NOMO-1 treated with dmso at 0.1 percent for 144 hours (cell line): Measurements from ENCODE around the gene TNS2.
A peak's percentile ranks its signal among the peaks of the same experiment; 100 is the strongest.

ENCODE experiments used
- DNase-seq: peaks from one replicate; lab custom pipeline; 2025; ENCODE audit not compliant: unreplicated experiment; lab: John Stamatoyannopoulos, UW

TNS2 gene

GRCh38 chr12:53067993-53068770, 18.3 kb downstream of the TNS2 start:
- DNase-seq = no peak

- no peak for DNase-seq
Observed at GRCh38 chr12:53068811-53069585, 19.1 kb downstream of the TNS2 start.

DNA sequence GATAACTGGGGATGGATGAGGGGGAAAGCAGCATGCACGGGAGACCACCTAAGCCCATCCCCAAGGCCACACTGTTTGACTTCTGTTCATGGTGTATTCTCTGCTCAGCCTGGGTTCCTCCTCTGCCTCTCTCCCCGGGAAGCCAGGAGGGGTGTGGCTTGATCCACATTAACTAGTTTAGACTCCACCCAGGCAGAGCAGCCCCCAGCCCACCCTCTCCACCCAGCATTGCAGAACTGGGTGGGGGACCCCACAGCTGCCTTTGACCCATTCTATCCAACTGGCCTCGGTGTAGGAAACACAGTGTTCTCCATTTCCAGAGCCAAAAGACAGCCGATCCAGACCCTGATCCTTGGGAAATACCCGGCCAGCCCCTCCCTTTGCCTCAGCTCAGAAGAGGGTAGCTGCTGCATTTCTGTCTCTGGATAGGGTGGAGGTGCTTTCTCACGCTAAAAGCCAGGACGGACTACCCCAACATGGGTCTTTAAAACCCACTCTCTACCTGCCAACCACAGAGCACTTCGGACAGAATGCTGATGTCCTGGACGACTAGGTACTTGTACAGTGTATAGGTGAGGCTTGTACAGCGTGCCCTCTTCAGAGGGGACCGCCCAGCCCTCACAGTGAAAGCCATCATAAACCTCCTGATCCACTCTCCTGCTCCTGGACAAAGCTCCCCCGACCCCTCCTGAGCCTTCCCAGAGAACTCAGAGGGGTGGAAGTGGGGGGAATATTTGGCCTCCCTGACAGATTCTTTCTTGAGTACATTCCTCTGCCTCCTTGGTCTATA, 20.0 kb downstream of the TNS2 start:
- DNase-seq = no peak

GRCh38 chr12:53070877-53071492, 21.1 kb downstream of the TNS2 start:
- DNase-seq = no peak

DNA sequence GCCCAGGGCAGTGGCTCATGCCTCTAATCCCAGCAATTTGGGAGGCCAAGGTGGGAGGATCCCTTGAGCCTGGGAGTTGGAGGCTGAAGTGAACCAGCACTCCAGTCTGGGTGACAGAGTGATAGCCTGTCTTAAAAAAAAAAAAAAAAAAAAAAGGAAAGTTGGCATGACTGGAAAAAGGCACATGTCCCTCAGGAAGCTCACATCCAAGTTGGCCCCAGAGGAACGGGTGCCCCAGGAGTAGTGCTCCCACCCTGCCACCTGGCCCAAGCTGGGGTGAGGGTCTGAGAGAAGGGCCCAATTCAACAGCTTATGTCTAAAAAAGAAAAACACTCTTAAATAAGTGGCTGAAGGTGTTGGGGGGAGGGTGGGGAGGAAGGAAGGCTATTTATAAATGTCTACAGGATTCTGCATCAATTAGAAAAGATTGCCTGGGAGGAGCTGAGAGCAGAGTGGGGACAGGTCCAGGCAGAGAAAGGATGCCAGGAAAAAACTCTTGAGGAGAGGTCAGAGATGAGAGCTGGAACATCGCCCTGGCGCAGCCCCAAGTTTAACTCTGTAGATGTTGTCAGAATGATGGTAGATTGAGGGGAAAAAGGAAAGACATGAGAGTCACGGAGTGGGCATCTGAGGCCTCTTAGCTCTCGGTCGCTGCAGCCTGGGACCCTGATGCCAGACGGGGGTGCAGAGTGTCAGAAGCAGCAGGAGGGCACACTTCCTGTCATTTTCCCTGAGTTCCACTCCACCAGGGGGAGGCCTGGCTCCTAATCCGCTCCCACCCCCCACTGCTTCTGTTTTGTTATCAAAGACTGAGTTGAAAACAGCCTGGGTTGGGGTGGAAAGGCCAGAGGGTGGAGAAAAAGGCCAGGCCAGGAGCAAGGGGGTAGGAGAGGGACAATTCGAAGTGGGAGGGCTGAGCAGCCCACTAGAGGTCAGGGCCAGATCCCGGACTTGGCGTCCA, 22.0 kb downstream of the TNS2 start:
- no peak for DNase-seq

- DNase-seq = no peak
Observed at GRCh38 chr12:53073881-53074280, 24.0 kb downstream of the TNS2 start.

- no peak for DNase-seq
Observed at GRCh38 chr12:53074283-53074998, 24.6 kb downstream of the TNS2 start.

GRCh38 chr12:53074999-53075370, 25.1 kb downstream of the TNS2 start:
- DNase-seq = no peak

GRCh38 chr12:53076461-53076860, 26.6 kb downstream of the TNS2 start:
- DNase-seq = no peak

DNA sequence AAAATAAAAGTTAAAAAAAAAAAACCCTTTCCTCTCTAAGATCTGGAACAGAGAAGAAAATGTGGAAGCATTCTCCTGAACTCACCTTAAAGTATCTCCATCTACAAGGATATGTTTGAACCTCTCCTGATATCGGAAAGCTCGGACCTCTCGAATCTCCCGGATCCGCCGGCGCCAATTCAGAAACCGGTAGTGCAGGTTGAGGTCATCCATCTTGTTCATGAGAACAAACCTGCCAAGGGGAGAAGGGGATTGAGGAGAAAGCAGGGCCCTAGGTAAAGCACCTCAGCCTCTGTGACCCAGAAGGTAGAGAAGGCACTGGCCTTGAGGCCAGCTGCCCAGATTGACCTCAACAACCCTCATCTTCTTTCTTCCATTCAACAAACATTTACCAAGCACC, 27.2 kb downstream of the TNS2 start:
- DNase-seq = no peak

DNA sequence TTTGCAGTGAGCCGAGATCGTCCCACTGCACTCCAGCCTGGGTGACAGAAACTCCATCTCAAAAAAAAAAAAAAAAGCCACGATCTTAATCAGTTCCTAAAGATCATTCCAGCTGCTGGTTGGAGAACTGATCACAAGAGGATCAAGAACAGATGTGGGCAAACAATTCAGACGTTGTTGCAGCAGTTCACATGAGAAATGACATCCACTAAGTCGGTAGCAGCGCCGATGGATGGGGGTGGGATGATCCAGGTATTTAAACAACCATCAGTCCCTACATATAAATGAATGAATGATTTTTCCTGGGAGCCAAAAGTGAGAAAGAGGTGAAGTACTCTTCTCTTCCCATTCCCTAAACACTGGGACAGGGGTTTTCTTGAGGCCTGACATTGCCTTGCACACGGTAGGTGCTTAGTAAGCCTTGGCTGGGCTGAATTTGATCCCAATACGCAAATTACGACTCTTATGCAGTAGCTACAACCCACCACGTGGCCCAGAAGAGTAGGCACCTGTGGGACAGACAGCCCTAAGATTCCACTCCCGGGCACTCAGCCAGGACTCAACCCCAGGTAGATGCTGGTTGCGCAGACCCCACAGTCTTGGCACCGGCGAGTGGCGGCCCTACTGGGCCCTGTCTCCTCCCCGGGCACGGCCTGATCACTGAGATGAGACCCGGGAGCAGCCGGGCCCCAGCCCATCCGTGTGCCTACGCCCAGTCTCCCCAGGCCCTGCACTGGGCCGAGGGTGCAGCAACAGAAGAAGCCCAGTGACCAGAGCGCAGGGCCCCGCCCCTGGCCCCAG, 28.8 kb downstream of the TNS2 start:
- DNase-seq = no peak

DNA sequence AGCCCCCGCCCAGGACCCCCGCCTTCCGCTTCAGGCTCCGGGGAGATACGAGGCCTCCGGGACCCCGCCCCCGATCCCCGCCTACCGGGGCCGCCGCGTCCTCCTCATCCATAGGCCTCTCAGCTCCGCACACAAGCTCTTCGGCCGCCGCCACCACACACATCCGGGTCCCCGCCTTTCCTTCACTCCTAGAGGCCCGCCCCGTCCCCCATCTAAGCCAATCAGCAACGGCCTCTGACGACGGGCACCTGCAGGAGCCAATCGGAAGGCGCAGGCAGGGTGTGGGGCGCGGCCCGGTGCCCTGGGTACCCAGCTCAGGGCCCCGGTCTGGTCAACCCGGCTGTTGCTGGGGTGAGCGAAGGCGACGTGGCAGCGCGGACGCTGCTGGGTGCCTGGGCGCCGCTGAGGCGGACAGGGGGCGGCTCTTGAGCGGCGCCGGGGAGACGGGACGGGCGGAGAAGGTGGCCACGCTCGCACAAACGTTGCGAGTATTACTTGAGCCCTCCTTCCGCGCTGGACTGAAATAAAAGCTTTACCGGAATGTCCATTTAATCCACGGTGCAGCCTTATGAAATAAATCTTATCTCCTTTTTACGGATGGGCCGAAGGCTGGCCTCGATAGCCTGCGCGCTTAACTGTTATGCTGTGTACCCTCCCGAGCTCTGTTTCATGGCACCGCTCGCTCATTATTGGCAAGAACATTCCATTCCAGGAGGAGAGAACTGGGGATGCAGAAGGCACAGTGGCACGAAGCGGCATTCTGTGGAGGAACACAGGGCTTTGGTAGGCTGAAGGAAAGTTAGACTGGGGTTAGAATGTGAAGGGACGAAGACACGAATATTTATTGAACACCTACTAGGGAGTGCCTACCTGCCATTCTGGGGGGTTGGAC, 29.6 kb downstream of the TNS2 start, which contains the start of gene SPRYD3:
Gene SPRYD3 (minus strand): TSS at position 165 of the 892 bp plus-strand sequence. CDS start 57 bp downstream, at position 108.
- DNase-seq = peak; percentile 93

- no peak for DNase-seq
Observed at GRCh38 chr12:53082637-53083175, 32.8 kb downstream of the TNS2 start.

- no peak for DNase-seq
Observed at GRCh38 chr12:53086361-53086760, 36.5 kb downstream of the TNS2 start.

- no peak for DNase-seq
Observed at GRCh38 chr12:53090105-53090504, 40.2 kb downstream of the TNS2 start.

DNA sequence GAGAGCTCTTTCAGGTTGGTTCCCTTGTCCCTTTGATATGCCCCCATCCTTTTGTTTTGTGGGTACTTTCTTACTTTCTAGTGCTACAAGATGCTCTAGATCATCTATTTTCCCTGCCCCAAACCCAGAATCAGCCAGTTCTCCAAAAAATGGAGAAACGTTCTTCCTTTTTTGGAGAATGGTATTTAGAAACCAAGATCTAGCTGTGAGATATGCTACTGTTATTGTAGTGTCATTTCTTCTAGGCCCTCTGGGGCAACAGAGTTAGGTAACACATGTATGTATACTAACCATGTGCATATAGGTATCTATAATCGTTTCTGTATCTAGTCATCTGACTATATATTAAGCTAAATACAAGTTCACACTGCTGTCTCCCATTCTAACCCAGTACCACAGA, 40.7 kb downstream of the TNS2 start:
- no peak for DNase-seq

DNA sequence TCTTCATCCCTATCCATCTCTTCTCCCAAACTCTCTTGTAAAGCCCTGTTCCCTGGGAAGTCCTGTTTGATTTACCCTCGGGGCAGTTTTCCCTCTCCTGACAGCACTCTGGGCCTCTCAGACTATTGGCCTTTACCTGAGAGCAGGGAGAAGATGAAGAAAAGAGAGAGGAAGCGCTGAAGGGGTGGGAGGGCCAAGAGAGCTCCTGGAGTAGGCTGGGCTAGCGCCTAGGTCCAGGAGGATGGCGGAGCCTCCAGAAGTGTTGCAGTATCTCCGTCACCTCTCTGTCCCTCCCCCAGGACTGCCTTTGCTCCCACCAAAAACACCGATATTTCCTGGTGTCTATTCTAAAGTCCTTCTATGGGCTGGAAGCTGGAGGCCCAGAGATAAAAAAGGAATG, 41.9 kb downstream of the TNS2 start:
- no peak for DNase-seq
